ENCODE results near the gene DDX39B. TPM values are rescaled to one million over a fixed set of nuclear protein-coding genes. Genes with fewer than 3 reads are reported as not detected.

The DDX39B gene
- total and polyA plus RNA-seq, 2 donors (not counting 3 experiments of a cell fraction or from before 2014, with no cell fraction given), result 453 to 766 TPM

DNA sequence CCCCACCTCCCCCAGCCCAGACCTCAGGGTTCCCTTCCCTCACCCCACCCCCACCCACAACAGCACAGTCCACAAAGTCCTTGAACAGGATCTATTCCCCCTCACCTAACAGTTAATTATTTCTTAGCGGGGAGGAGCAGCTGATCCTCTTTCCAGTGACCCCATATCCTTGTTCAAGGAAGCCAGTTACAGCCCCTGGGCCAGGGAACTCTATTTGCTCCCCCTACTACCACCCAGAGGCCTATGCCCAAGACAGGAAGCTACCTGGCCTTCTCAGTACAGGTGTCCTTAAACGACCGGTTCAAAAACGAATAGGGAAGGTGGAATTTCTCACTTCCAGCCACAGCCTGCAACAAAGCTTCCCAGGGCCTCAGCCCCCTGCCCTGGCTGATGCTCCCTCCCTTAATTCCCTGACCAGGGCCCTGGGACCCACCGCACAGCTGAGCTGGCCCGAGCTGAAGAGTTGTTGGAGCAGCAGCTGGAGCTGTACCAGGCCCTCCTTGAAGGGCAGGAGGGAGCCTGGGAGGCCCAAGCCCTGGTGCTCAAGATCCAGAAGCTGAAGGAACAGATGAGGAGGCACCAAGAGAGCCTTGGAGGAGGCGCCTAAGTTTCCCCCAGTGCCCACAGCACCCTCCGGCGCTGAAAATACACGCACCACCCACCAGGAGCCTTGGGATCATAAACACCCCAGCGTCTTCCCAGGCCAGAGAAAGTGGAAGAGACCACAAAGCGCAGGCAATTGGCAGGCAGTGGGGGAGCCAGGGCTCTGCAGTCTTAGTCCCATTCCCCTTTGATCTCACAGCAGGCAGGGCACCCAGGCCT is 12.3 kb downstream of the DDX39B start:
- CTCF ChIA-PET, result interaction anchor here (1.1 kb wide), 1 partner anchor 11 kb away, joined by 3 read pairs; no protein-coding TSS in a partner anchor
- intact Hi-C loops (cut with micrococcal nuclease) (no loop called here), dilution Hi-C loops (cut with MboI; ENCODE audit: extremely low pct_ligation_motif_present, low sequenced_read_pairs) (no loop called here)
- H4K20me1 ChIP-seq (replicated peaks; ENCODE audit: control insufficient read depth, extremely low read depth, insufficient read depth, low read length), result no peaks in the 10 kb centered on the region
- no peak overlapping the region for H3K4me2 ChIP-seq (ENCODE audit: insufficient read depth, low read length)
- H3K4me1 ChIP-seq (ENCODE audit: control insufficient read depth, extremely low read depth, insufficient read depth, low read length), result peaks cover 24% of the 10 kb centered on the region
- no peaks in the 10 kb centered on the region for H3K9me1 ChIP-seq (replicated peaks; ENCODE audit: control insufficient read depth, extremely low read depth, insufficient read depth, low read length)
- H3K27me3 ChIP-seq (ENCODE audit: control insufficient read depth in 2 of 2, insufficient read depth in 2 of 2, low read length in 2 of 2), result no peaks in the 10 kb centered on the region
- no peak overlapping the region for H3K9ac ChIP-seq (replicated peaks; ENCODE audit: extremely low read depth, insufficient read depth, low read length)
- peak; percentile 15 for TF ChIP-seq POLR2AphosphoS5 (IDR thresholded peaks at IDR 0.05; ENCODE audit: insufficient read depth, low read depth, low read length)
- no peak for TF ChIP-seq GATA2 (IDR thresholded peaks at IDR 0.05; ENCODE audit: insufficient read depth, insufficient read length, low read depth, low read length)
- no peak for DNase-seq (ENCODE audit: low read depth, low spot score)
- no peak overlapping the region for H3K4me3 ChIP-seq (replicated peaks in 1 of 3; ENCODE audit: insufficient read depth in 1 of 3, low read depth in 1 of 3, low read length in 3 of 3)
- no peaks in the 10 kb centered on the region for H3K9me3 ChIP-seq (replicated peaks; ENCODE audit: control insufficient read depth, insufficient read depth, low read length)
- H3K27ac ChIP-seq (ENCODE audit: insufficient read depth, low read depth, low read length), result no peak overlapping the region
- no peak for FAIRE-seq
- H3K36me3 ChIP-seq (ENCODE audit: control insufficient read depth in 2 of 2, extremely low read depth in 1 of 2, insufficient read depth in 2 of 2, low read length in 2 of 2), result peaks cover 17 to 34% of the 10 kb centered on the region in 2 experiments
- H2AFZ ChIP-seq (ENCODE audit: low read depth, low read length), result no peak overlapping the region
- BruUV-seq (replicated peaks), result no TSS peak
- H3K79me2 ChIP-seq (ENCODE audit: control insufficient read depth, insufficient read depth, low read length), result peaks cover 14% of the 10 kb centered on the region
- POLR2A ChIA-PET, result no interaction called here

- no peak within 1 kb of the TSS for H3K9ac ChIP-seq (replicated peaks; ENCODE audit: extremely low read depth, insufficient read depth, low read length)
- intact Hi-C loops (cut with micrococcal nuclease), result no loop called here
- H3K27me3 ChIP-seq (ENCODE audit: control insufficient read depth in 2 of 2, insufficient read depth in 2 of 2, low read length in 2 of 2), result no peaks in the 10 kb centered on the region
- H4K20me1 ChIP-seq (replicated peaks; ENCODE audit: control insufficient read depth, extremely low read depth, insufficient read depth, low read length), result no peaks in the 10 kb centered on the region
- dilution Hi-C loops (cut with MboI; ENCODE audit: extremely low pct_ligation_motif_present, low sequenced_read_pairs), result no loop called here
- peak; percentile 31 for TF ChIP-seq POLR2A (IDR thresholded peaks at IDR 0.05; ENCODE audit: low read depth, low read length)
- TF ChIP-seq POLR2AphosphoS5 (IDR thresholded peaks at IDR 0.05; ENCODE audit: insufficient read depth, low read depth, low read length), result peak; percentile 15
- TF ChIP-seq, protein P1, sequence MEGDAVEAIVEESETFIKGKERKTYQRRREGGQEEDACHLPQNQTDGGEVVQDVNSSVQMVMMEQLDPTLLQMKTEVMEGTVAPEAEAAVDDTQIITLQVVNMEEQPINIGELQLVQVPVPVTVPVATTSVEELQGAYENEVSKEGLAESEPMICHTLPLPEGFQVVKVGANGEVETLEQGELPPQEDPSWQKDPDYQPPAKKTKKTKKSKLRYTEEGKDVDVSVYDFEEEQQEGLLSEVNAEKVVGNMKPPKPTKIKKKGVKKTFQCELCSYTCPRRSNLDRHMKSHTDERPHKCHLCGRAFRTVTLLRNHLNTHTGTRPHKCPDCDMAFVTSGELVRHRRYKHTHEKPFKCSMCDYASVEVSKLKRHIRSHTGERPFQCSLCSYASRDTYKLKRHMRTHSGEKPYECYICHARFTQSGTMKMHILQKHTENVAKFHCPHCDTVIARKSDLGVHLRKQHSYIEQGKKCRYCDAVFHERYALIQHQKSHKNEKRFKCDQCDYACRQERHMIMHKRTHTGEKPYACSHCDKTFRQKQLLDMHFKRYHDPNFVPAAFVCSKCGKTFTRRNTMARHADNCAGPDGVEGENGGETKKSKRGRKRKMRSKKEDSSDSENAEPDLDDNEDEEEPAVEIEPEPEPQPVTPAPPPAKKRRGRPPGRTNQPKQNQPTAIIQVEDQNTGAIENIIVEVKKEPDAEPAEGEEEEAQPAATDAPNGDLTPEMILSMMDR (IDR thresholded peaks at IDR 0.05; ENCODE audit: extremely low read depth in 1 of 2, insufficient read depth in 1 of 2, low read depth in 1 of 2, low read length in 2 of 2), result no peak
- TF ChIP-seq GATA2 (IDR thresholded peaks at IDR 0.05; ENCODE audit: insufficient read depth, insufficient read length, low read depth, low read length), result no peak
- TF ChIP-seq EZH2 (IDR thresholded peaks at IDR 0.05; ENCODE audit: borderline replicate concordance, low read depth, low read length, severe bottlenecking), result no peak
- TF ChIP-seq FOS (IDR thresholded peaks at IDR 0.05; ENCODE audit: borderline replicate concordance, insufficient read depth, low read length), result no peak
- DNase-seq (ENCODE audit: low read depth, low spot score) (no peak), FAIRE-seq (no peak)
- BruUV-seq (replicated peaks), result no TSS peak
- CTCF ChIA-PET, result interaction anchor here (1.1 to 5.4 kb wide), 2 partner anchors 12 to 35 kb away, joined by 3 to 29 read pairs; no protein-coding TSS in a partner anchor
- POLR2A ChIA-PET, result interaction anchor here (0.8 to 1.8 kb wide), 2 partner anchors 10 to 12 kb away, joined by 3 to 4 read pairs; no protein-coding TSS in a partner anchor
- H3K9me1 ChIP-seq (replicated peaks; ENCODE audit: control insufficient read depth, extremely low read depth, insufficient read depth, low read length), result no peaks in the 10 kb centered on the region
- peaks cover 16 to 28% of the 10 kb centered on the region in 2 experiments for H3K36me3 ChIP-seq (ENCODE audit: control insufficient read depth in 2 of 2, extremely low read depth in 1 of 2, insufficient read depth in 2 of 2, low read length in 2 of 2)
- no peak within 1 kb of the TSS for H3K4me2 ChIP-seq (ENCODE audit: insufficient read depth, low read length)
- peaks cover 9% of the 10 kb centered on the region for H3K79me2 ChIP-seq (ENCODE audit: control insufficient read depth, insufficient read depth, low read length)
- H3K4me3 ChIP-seq (replicated peaks in 1 of 3; ENCODE audit: insufficient read depth in 1 of 3, low read depth in 1 of 3, low read length in 3 of 3), result no peak within 1 kb of the TSS
- no peak within 1 kb of the TSS for H2AFZ ChIP-seq (ENCODE audit: low read depth, low read length)
- H3K4me1 ChIP-seq (ENCODE audit: control insufficient read depth, extremely low read depth, insufficient read depth, low read length), result peaks cover 24% of the 10 kb centered on the region
- no peak within 1 kb of the TSS for H3K27ac ChIP-seq (ENCODE audit: insufficient read depth, low read depth, low read length)
- no peaks in the 10 kb centered on the region for H3K9me3 ChIP-seq (replicated peaks; ENCODE audit: control insufficient read depth, insufficient read depth, low read length)
Observed at GRCh38 chr6:31528821-31529328, 12.9 kb downstream of the DDX39B start, which contains the start of gene MCCD1. Gene MCCD1, plus strand, starts transcription at chr6:31528962. Its CDS starts 53 bp downstream, at chr6:31529015.

Data from endothelial cell of umbilical vein (primary cell).